ENCODE measurements around the gene SRMS.

SRMS gene

DNA sequence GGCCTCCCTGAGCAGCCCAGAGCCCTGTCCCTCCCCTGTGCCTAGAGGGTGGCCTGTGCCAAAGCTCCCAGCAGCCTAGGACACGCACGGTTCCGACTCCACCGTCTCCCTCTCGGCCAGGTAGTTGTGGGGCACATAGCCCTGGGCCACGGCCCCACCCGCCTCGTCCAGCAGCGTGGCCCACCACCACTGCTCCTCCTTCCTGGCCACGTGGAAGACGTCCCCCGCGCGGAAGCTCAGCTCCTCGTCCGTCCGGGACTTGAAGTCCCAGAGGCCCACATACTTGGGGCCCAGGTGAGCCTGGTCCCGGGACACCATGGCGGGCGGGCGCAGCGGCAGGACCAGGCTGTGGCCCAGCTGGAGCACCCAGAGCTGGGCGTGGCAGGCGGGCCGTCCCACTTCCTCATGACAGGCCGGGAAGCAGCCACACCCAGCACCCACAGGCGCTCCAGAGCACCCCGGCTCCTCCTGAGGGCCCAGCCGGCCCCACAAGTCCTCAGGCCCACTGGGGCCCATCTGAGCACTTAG, 10.5 kb downstream of the SRMS start, which contains the start of gene PTK6:
Gene PTK6 (minus strand): TSS at position 380 of the 528 bp plus-strand sequence. CDS start 62 bp downstream, at position 318.
- DNase-seq: no peak

DNA sequence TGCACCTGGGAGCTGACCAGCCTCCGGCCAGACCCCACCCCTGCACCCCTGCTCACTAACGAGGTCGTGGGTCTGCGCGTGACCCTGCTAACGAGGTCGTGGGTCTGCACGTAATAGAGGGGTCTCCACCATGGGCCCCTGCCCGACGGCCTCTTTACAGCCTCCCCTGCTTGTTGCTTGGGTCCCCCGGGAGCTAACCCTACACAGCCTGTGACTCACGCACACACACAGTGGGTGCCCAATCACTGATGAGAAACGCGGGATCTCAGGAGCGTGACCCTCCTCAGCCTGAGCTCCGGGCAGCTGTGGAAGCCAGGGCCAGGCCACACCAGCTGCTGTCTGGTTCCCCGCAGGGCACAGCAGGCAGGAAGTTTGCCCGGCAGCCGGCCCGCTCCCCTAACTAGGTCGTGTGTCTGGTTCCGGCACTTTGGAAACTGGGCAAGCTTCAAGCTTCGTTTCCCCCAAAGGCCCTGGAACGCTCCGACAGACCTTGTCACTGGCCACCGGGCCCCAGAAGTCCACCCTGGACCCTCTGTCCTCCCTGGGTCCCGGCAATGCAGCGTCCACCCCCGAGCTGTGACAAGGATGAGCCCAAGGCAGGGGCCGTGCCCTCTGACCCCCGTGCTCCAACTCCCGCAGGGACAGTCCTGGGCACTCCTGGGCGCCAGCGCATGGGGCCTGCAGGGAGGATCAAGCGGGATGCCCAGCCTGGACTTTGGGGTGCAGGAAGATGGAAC, 11.1 kb downstream of the SRMS start:
- DNase-seq: no peak

- no peak for DNase-seq
Observed at GRCh38 chr20:63534831-63535651, 12.5 kb downstream of the SRMS start.

GRCh38 chr20:63534427-63534830, 13.1 kb downstream of the SRMS start:
- no peak for DNase-seq

GRCh38 chr20:63533871-63534393, 13.6 kb downstream of the SRMS start:
- DNase-seq: no peak

DNA sequence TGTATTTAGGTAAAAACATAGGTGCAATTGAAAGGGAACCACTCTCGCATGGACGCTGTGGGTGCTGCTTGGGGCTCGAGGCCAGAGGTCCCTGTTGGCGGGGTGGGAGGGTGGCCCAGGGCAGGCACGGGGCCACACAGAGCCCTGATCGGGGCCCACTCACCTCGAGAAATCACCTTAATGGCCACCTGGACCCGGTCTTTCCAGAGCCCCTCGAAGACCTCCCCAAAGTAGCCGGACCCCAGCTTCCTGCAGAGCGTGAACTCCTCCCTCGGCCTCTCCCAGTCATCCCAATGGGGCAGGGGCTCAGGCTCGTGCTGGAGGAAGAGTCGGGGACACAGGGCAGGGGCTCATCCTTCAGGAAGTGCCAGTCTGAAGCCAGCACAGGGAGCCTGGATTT, 14.2 kb downstream of the SRMS start:
- DNase-seq: no peak

GRCh38 chr20:63532449-63532971, 15.0 kb downstream of the SRMS start:
- no peak for DNase-seq

DNA sequence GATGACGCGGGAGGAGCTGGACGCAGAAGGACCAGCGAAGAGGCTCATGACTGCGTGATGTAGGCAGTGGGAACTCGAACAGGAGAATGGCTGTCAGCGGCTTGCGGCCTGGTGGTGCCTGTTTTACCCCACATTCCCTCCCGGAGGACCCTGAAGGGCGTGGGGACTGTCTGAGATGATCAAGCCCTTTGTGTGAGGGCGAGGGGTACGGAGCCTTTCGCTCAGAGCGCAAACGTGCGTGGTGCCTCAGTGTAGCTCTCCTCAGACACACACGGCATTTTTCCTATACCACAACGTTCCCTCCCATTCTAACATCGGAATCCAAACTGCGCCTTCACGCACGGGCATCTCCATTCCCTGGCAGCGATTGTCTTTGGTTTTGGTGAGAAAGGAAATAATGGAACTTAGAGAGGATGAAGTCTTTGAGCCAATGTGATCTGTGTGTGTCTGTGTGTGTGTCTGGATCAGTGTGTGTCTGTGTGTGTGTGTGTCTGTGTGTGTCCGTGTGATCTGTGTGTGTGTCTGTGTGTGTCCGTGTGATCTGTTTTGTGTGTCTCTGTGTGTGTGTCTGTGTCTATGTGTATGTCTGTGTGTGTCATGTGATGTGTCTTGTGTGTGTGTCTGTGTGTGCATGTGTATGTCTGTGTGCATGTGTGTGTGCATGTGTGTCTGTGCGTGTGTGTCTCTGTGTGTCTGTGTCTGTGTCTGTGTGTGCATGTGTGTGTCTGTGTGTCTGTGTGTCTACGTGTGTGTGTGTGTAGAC, 15.7 kb downstream of the SRMS start:
- no peak for DNase-seq

- DNase-seq: no peak
Observed at GRCh38 chr20:63530788-63531160, 16.8 kb downstream of the SRMS start.

DNA sequence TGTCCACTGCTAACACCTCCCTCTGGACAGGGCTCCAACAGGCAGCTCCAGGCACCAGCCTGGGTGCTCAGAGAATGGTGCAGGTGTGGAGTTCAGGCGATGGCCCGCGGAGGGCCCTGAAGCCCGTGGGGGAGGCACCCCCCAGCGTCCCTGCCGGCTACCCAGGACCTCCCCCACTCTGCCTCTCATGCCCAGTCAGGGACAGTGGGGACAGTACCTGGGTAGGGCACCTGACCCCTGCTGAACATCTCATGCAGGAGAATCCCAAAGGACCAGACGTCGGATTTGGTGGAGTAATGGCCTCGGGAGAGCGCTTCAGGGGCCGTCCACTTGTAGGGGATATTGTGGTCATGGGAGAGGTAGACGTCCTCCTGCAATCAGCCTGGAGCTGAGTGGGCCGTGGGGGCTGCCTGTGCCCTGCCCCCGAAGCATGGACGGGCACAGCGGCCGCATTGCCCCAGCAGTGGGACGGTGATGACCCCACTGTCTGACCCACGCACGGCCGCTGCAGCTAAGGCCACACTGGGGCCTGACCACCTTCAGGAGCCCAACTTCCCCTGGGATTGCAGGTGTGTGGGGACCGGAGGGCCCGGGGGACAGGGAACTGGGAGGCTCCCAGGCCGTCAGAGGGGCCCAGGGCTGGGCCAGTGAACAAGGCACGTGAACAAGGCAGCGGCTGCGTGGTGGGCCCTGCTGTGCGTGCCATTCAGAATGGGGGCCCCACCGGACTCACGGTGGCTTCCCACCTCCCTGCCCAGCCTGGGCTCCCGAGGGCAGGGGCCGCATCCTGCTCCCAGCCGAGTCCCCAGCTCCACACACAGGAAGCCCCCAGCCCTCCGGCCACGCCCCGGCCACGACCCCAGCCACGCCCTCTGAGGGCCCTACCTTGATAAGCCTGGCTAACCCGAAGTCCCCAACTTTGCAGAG, 17.4 kb downstream of the SRMS start:
- no peak for DNase-seq

DNA sequence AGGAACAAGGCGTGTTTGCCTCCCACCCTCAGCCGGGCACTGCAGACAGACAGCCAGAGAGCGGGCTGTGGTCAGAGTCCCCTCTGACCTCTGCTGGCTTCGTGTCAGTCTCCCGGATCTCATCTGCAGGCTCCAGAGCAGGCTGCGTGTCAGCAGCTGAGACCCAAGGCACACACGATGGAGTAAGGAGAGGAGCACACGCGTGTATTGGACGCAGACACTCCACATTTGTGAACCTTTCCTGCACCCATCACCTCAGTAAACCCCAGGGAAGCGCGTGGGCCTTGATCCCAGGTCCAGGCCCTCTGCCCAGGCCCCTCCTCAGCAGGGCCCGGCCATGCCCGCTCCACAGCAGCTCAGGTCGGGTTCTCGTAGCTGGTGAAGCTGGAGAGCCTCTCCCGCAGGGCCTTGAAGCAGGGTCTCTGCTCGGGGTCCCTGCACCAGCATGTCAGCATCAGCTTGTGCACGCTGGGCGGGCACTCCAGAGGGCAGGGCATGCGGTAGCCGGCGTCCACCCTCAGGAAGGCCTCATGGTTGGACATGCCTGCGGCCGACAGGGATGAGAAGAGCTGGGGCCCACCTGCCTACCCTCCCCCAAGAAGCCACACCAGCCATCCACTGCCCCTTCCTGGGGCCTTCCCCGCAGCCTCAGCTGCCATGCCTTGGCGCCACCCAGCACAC, 18.2 kb downstream of the SRMS start:
- no peak for DNase-seq

GRCh38 chr20:63527184-63527583, 20.4 kb downstream of the SRMS start:
- DNase-seq: no peak

GRCh38 chr20:63525971-63526370, 21.6 kb downstream of the SRMS start:
- no peak for DNase-seq

GRCh38 chr20:63525185-63525584, 22.4 kb downstream of the SRMS start:
- DNase-seq: no peak

DNA sequence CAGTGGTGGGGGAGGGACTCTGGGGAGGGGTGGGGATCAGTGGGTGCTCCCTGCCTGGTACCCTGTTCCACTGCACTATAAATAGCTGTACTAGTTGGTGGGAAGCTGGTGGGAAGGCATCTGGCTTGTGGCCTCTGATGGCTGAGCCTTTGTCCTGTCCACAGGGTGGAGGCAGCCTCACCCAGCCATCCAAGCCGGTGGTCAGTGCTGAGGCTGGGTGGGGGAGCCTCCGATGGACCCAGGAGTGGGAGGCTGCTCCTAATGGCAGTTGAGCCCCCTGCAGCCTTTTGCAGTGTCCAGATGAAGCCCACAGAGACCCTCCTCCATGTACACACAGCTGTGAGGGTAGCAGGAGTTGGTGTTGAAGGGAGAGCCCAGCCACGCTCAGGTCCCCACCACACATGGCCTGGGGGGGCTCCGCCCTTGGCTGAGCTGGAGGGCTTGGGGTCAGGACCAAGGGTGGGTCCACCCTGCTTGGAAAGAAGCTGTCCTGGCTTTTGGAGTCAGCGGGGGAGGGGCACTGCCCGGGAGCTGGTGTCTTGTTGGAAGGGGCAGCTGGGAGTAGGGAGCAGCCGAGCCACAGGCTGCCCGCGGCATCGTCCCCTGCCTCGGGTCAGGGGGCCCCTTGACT, 24.5 kb downstream of the SRMS start:
- DNase-seq: no peak

- DNase-seq: no peak
Observed at GRCh38 chr20:63522091-63522868, 25.3 kb downstream of the SRMS start.

DNA sequence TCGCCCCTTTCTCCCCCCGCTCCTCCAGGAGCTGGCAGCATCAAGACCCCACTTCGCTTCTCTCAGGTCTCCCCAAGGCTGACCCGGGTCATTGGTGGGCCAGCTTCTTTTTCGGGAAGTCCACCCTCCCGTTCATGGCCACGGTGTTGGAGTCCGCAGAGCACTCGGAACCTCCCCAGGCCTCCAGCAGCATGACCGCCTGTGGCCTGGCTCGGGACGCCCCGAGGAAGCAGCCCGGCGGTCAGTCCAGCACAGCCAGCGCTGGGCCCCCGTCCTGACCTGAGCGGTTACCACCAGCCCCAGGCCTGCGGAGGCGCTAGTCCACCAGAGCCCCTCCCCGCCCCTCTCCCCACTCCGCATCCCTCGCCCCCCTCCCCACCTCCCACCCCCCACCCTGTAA, 25.9 kb downstream of the SRMS start:
- DNase-seq: no peak

DNA sequence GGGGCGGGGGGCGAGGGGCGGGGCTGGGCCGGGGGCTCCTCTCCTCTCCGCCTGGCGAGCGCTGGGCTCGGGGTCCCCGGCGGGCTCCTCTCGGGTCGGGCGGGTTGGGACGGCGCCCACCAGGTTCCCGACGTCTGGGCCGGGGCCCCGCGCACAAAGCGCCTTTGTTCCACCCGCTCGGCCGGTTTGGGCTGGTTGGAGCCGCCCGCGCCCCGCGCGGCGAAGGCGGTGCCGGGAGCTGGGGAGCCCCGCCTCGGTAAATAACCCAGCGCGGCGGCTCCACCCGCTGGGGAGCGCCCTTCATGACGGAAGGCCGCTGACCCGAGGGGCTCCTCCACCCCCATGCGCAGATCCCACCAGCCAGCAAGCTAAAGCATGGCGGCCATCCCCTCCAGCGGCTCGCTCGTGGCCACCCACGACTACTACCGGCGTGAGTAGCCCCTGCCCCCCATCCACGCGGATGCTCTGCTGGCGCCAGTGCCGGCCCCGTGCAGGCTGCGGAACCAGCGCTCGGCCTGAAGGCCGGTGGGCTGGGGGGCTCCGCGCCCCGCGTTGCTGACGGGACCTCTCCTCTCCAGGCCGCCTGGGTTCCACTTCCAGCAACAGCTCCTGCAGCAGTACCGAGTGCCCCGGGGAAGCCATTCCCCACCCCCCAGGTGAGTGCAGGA, 26.5 kb downstream of the SRMS start:
- peak; percentile 58 for DNase-seq

DNA sequence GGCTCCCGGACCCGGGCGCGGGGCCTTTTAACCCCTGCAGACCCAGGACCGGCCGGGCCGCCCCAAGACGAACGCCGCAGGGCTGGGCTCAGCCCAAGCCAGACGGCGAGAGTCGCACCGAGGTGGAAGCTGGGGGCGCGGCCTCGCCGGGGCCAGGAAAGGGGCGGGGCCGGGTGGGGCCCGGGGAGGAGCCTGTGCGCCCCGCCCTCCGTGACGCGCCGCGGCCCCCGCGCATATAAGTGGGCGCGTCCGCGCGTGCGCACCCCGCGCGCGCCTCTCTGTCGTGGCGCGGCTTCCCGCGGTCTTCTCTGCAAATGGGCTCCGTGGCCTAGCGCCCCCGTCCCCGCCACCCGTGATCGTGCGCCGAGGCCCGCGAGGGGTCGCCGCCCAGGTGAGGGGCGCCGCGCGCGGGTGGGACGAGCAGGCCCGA, 27.0 kb downstream of the SRMS start, which contains the start of gene PPDPF:
Gene PPDPF (plus strand): TSS at position 262 of the 430 bp plus-strand sequence. CDS start 544 bp downstream, outside the sequence.
- DNase-seq: peak; percentile 80
